Naive thymus-derived CD4-positive, alpha-beta T cell (primary cell): ENCODE measurements around the gene LPAR1. TPM values are rescaled to one million over a fixed set of nuclear protein-coding genes. Genes with fewer than 3 reads are reported as not detected.
A peak's percentile ranks its signal among the peaks of the same experiment; 100 is the strongest.

Experiments used
- ATAC-seq: fragments of 150-1000 bp; cut with Tn5 transposase; 2 replicates; pipeline ENCODE4 v1.10.0; 2021; ENCODE audit warnings: mild to moderate bottlenecking, moderate library complexity
- CTCF ChIA-PET: fragments of 350-600 bp; sonication (Branson Sonifier 250); formaldehyde crosslinking; loops from one replicate; lab custom pipeline; 2021; ENCODE audit warnings: antibody characterized with exemption; lab: Charles Lee
- POLR2A ChIA-PET: fragments of 350-600 bp; sonication (Branson Sonifier 250); formaldehyde crosslinking; loops from one replicate; lab custom pipeline; 2021; ENCODE audit warnings: antibody characterized with exemption, inconsistent platforms; lab: Charles Lee
- DNase-seq, 9 donors: peaks; one replicate each; pipeline versions ENCODE4 v3.0.0 to v3.0.0-alpha.2; 2020 to 2022; ENCODE audit warnings: mixed read lengths in 1 of 9
- H3K27ac ChIP-seq: one replicate; pipeline ENCODE4 v1.7.0; 2013; ENCODE audit warnings: mild to moderate bottlenecking, low read depth, low read length, moderate library complexity
- H3K27me3 ChIP-seq, 2 donors: one replicate each; pipeline ENCODE4 v1.7.0; 2013; ENCODE audit warnings: low read length in 2 of 2, mild to moderate bottlenecking in 2 of 2, moderate library complexity in 2 of 2; ENCODE audit not compliant: control insufficient read depth in 2 of 2, insufficient read depth in 2 of 2
- H3K36me3 ChIP-seq, 3 experiments: 1 replicate in 2 of 3; 2 replicates in 1 of 3; pipeline ENCODE4 v1.7.0; 2013; ENCODE audit warnings: low read length in 3 of 3, mild to moderate bottlenecking in 3 of 3, moderate library complexity in 1 of 3; ENCODE audit not compliant: insufficient read depth in 3 of 3, control insufficient read depth in 2 of 3
- H3K4me1 ChIP-seq, 2 donors: one replicate each; pipeline ENCODE4 v1.7.0; 2013; ENCODE audit warnings: low read length in 2 of 2, mild to moderate bottlenecking in 2 of 2, moderate library complexity in 1 of 2; ENCODE audit not compliant: control insufficient read depth in 2 of 2, insufficient read depth in 2 of 2
- H3K4me3 ChIP-seq: 2 replicates; pipeline ENCODE4 v1.7.0; 2013; ENCODE audit warnings: mild to moderate bottlenecking, low read length
- H3K9me3 ChIP-seq, 3 experiments: 1 replicate in 2 of 3; 2 replicates in 1 of 3; pipeline ENCODE4 v1.7.0; 2013; ENCODE audit warnings: low read length in 3 of 3; ENCODE audit not compliant: control insufficient read depth in 2 of 3
- H3K27ac Mint-ChIP-seq, 9 donors: one replicate each; pipeline ENCODE4 v1.8.0; 2020 to 2022; ENCODE audit warnings: mixed read lengths in 9 of 9, mild to moderate bottlenecking in 8 of 9, moderate library complexity in 5 of 9, inconsistent platforms in 2 of 9
- H3K27me3 Mint-ChIP-seq, 5 donors: one replicate each; pipeline ENCODE4 v1.8.0; 2021 to 2022; ENCODE audit warnings: mixed read lengths in 5 of 5, mild to moderate bottlenecking in 1 of 5
- H3K36me3 Mint-ChIP-seq, 5 donors: one replicate each; pipeline ENCODE4 v1.8.0; 2020 to 2022; ENCODE audit warnings: mixed read lengths in 5 of 5, mild to moderate bottlenecking in 3 of 5, inconsistent platforms in 1 of 5
- H3K4me1 Mint-ChIP-seq, 7 donors: one replicate each; pipeline ENCODE4 v1.8.0; 2020 to 2022; ENCODE audit warnings: mixed read lengths in 7 of 7, mild to moderate bottlenecking in 3 of 7, inconsistent platforms in 1 of 7
- H3K4me3 Mint-ChIP-seq, 10 donors: one replicate each; pipeline ENCODE4 v1.8.0; 2020 to 2022; ENCODE audit warnings: mild to moderate bottlenecking in 10 of 10, mixed read lengths in 10 of 10, moderate library complexity in 6 of 10, inconsistent platforms in 2 of 10
- H3K9me3 Mint-ChIP-seq, 11 donors: one replicate each; pipeline ENCODE4 v1.8.0; 2020 to 2022; ENCODE audit warnings: mixed read lengths in 11 of 11, mild to moderate bottlenecking in 4 of 11, inconsistent platforms in 1 of 11, moderate library complexity in 1 of 11
- intact Hi-C, 2 donors: fragments of 100-400 bp; cut with micrococcal nuclease; formaldehyde crosslinking; loops; one replicate each; pipeline ENCODE4 v1.15.1; 2023
- polyA plus RNA-seq, 2 donors: library from polyadenylated mRNA; unstranded; fragments of 300-500 nt; fragmentation: Illumina TruSeq; gene quantifications; one replicate each; pipeline ENCODE4 v1.2.3, GENCODE V29; 2021
- total RNA-seq, 6 experiments: library from RNA in 5 of 6; stranded (reverse) in 5 of 6; gene quantifications; 1 replicate in 5 of 6; 2 replicates in 1 of 6; pipeline ENCODE4 v1.2.3 and lab custom pipeline; 2021 to 2026

LPAR1 gene
- total and polyA plus RNA-seq, 7 experiments from 2014 or later = 0.13 to 1.9 (median 0.45) TPM; not detected in 4

DNA sequence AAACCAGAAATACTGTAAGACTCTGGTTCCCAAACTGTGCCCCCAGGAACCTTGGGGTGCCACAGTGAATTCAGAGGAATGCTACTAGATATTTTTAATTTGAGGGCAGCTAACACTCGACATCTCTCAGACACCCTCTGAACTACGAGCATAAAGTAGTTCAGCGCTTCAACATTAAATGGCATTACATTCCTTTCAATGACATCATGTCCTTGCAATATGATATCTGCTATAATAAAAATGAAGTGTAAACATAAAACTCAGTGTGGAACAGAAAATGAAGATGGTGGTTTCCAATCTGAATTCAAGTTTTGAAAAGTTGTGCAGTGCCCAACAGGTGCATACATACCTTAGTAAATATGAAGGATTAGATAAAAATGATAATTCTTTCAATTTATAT, 116.1 kb downstream of the LPAR1 start:
- Mint-ChIP-seq H3K4me3 (no peak overlapping the region), H3K9me3 (peaks cover 0 to 2% (median 0%) of the 10 kb centered on the region in 11 donors), H3K36me3 (no peaks in the 10 kb centered on the region), H3K4me1 (no peaks in the 10 kb centered on the region), H3K27me3 (no peaks in the 10 kb centered on the region), H3K27ac (no peak overlapping the region)
- no peak for DNase-seq
- Histone ChIP-seq H3K27me3 (no peaks in the 10 kb centered on the region), H3K4me3 (no peak overlapping the region), H3K9me3 (no peaks in the 10 kb centered on the region), H3K36me3 (no peaks in the 10 kb centered on the region), H3K4me1 (no peaks in the 10 kb centered on the region), H3K27ac (no peak overlapping the region)
- ATAC-seq = no peak
- POLR2A ChIA-PET = no interaction called here
- intact Hi-C loops = no loop called here
- CTCF ChIA-PET = no interaction called here

DNA sequence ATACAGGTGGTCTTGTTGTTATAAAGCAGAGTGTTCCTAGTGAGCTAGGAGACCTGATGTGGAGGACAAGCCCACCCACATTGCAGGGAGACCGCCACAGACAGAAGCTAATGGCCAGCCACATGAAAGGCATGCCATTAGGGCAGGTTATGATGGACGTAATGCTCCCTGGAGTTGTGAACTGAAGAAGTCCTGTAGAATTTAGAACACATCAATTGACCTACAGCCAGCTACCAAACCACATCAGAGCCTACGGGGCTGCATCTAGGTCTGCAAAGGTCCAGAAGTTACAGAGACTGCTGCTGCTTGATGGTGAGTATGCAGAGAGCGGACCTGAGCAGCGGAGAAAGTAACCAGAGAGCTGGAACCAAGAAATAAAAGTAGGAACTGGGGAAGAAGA, 116.6 kb downstream of the LPAR1 start:
- Mint-ChIP-seq H3K36me3 (no peaks in the 10 kb centered on the region), H3K9me3 (peaks cover 0 to 2% (median 0%) of the 10 kb centered on the region in 11 donors), H3K4me3 (no peak overlapping the region), H3K4me1 (no peaks in the 10 kb centered on the region), H3K27ac (no peak overlapping the region), H3K27me3 (no peaks in the 10 kb centered on the region)
- DNase-seq (no peak), ATAC-seq (no peak)
- Histone ChIP-seq H3K9me3 (no peaks in the 10 kb centered on the region), H3K27ac (no peak overlapping the region), H3K36me3 (no peaks in the 10 kb centered on the region), H3K27me3 (no peaks in the 10 kb centered on the region), H3K4me3 (no peak overlapping the region), H3K4me1 (no peaks in the 10 kb centered on the region)
- intact Hi-C loops = no loop called here
- ChIA-PET POLR2A (no interaction called here), CTCF (no interaction called here)

DNA sequence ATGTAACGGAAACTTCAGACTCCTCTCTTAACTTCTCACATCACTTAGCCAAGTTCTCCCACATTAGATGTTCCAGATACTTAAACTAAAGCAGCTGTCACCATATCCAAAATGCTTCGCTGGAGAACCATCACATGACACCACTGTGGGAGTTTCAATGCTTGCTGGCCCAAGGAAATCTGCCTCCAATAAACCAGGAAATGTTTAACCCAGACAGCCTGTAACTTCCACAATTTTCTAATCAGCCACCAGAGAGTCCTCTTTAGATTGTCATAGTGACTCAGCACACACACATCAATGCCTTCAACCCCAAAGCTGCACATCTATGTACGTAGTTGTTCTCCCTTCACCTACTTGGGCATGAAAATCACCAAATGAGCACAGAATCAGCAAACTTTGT, 118.7 kb downstream of the LPAR1 start:
- Histone ChIP-seq H3K36me3 (no peaks in the 10 kb centered on the region), H3K27ac (no peak overlapping the region), H3K9me3 (no peaks in the 10 kb centered on the region), H3K27me3 (no peaks in the 10 kb centered on the region), H3K4me3 (no peak overlapping the region), H3K4me1 (no peaks in the 10 kb centered on the region)
- peaks cover 0 to 4% (median 0%) of the 10 kb centered on the region in 11 donors for H3K9me3 Mint-ChIP-seq
- H3K4me3 Mint-ChIP-seq = no peak overlapping the region
- ChIA-PET CTCF (no interaction called here), POLR2A (no interaction called here)
- H3K27me3 Mint-ChIP-seq = no peaks in the 10 kb centered on the region
- intact Hi-C loops = no loop called here
- no peak for DNase-seq
- H3K27ac Mint-ChIP-seq = no peak overlapping the region
- H3K36me3 Mint-ChIP-seq = no peaks in the 10 kb centered on the region
- ATAC-seq = peak; percentile 60
- H3K4me1 Mint-ChIP-seq = peaks cover 0 to 1% (median 0%) of the 10 kb centered on the region in 7 donors

DNA sequence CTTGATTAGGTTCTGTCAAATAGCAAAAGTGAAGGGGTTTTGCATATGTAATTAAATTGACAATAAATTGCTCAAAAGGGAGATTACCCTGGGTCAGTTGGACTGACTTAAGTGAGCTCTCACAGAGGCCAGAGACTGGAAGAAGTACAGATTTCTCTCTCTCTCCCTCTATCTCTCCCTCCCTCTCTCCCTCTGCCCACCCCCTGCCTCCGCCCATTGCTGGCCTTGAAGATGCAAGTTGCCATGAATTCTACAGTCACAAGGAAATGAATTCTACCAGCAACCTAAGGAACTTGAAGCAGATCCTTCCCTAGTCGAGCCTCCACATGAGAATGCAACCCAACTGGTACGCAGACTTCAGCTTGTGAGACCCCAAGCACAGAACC, 119.2 kb downstream of the LPAR1 start:
- Histone ChIP-seq H3K27me3 (no peaks in the 10 kb centered on the region), H3K4me1 (no peaks in the 10 kb centered on the region), H3K9me3 (no peaks in the 10 kb centered on the region), H3K36me3 (no peaks in the 10 kb centered on the region), H3K27ac (no peak overlapping the region), H3K4me3 (no peak overlapping the region)
- Mint-ChIP-seq H3K27ac (no peak overlapping the region), H3K4me3 (no peak overlapping the region), H3K27me3 (no peaks in the 10 kb centered on the region), H3K36me3 (no peaks in the 10 kb centered on the region), H3K4me1 (peaks cover 0 to 2% (median 0%) of the 10 kb centered on the region in 7 donors), H3K9me3 (peaks cover 0 to 4% (median 0%) of the 10 kb centered on the region in 11 donors)
- ATAC-seq (no peak), DNase-seq (no peak)
- ChIA-PET POLR2A (no interaction called here), CTCF (no interaction called here)
- intact Hi-C loops = no loop called here

DNA sequence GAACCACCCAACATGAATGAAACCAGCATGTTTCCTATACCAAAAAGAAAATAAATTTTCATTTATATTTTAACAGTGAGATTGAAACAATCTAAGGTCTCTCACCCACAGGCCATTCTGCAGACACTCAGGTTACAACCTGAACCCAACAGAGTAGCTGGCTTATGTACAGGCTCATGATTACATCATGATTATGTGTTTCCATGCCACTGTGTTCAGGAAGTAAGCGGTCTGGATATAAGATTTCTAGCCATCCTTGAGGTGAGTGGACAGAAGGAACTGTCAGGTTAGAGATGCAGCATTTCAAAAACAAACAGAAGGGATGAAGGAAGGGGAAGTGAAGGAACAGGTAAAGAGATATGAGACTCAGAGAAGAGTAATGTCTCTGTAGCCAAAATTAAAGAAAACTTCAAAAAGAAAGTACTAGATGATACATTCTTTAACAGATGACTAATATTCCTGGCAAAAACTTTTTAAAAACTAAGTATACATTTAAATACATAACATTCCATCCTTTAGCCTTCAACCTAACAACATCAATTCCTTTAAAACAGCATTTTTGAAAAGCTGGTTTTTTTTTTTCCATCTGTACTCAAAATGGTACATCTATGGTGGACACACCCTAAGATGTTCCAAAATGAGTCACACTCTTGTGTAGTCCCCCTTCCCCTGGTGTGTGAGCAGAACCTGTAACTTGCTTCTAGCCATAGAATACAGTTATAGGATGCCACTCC, 119.8 kb downstream of the LPAR1 start:
- H3K4me3 Mint-ChIP-seq = no peak overlapping the region
- ATAC-seq (no peak), DNase-seq (no peak)
- CTCF ChIA-PET = no interaction called here
- H3K4me1 Mint-ChIP-seq = peaks cover 0 to 2% (median 0%) of the 10 kb centered on the region in 7 donors
- intact Hi-C loops = no loop called here
- Histone ChIP-seq H3K9me3 (no peaks in the 10 kb centered on the region), H3K36me3 (no peaks in the 10 kb centered on the region), H3K27me3 (no peaks in the 10 kb centered on the region), H3K4me3 (no peak overlapping the region), H3K4me1 (no peaks in the 10 kb centered on the region), H3K27ac (no peak overlapping the region)
- peaks cover 0 to 5% (median 0%) of the 10 kb centered on the region in 11 donors for H3K9me3 Mint-ChIP-seq
- POLR2A ChIA-PET = no interaction called here
- no peaks in the 10 kb centered on the region for H3K27me3 Mint-ChIP-seq
- H3K36me3 Mint-ChIP-seq = no peaks in the 10 kb centered on the region
- no peak overlapping the region for H3K27ac Mint-ChIP-seq

DNA sequence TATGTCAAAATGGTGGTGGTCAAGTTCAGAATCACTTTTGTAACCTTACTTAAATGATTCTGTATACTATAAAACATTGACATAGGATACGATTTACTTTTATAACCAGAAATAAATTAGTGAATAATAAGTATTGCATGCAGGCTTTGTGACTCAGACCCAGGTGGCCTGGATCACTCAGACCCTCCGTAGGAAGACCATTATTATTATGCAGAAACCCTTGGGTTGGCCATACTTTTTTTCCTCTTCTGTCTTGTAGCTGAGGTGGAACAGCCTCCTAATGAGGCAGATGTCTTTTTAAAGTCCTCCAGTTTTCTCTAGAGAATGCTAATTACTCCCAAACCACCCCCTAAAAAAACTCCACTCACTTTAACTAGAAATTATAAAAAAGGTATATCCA, 121.9 kb downstream of the LPAR1 start:
- CTCF ChIA-PET = no interaction called here
- H3K36me3 Mint-ChIP-seq = no peaks in the 10 kb centered on the region
- Histone ChIP-seq H3K4me3 (no peak overlapping the region), H3K4me1 (no peaks in the 10 kb centered on the region), H3K27me3 (no peaks in the 10 kb centered on the region), H3K27ac (no peak overlapping the region), H3K9me3 (no peaks in the 10 kb centered on the region), H3K36me3 (no peaks in the 10 kb centered on the region)
- no peak overlapping the region for H3K27ac Mint-ChIP-seq
- H3K9me3 Mint-ChIP-seq = peaks cover 0 to 8% (median 4%) of the 10 kb centered on the region in 11 donors
- ATAC-seq (no peak), DNase-seq (no peak)
- intact Hi-C loops = no loop called here
- H3K4me1 Mint-ChIP-seq = peaks cover 0 to 2% (median 0%) of the 10 kb centered on the region in 7 donors
- H3K27me3 Mint-ChIP-seq = peaks cover 0 to 3% (median 0%) of the 10 kb centered on the region in 5 donors
- H3K4me3 Mint-ChIP-seq = no peak overlapping the region
- POLR2A ChIA-PET = no interaction called here
